Progenitor cell of endocrine pancreas (in vitro differentiated cells): Measurements from ENCODE around the gene FREM1. TPM values are rescaled to one million over a fixed set of nuclear protein-coding genes. Genes with fewer than 3 reads are reported as not detected.

Experiments
- DNase-seq: peaks from one replicate; pipeline ENCODE4 v3.0.0; 2021; ENCODE audit warnings: low spot score; ENCODE audit not compliant: unreplicated experiment
- H3K27ac Mint-ChIP-seq: 2 replicates; pipeline ENCODE4 v1.8.0; 2021; ENCODE audit warnings: mild to moderate bottlenecking, moderate library complexity, mixed read lengths
- H3K27me3 Mint-ChIP-seq: 2 replicates; pipeline ENCODE4 v1.8.0; 2021; ENCODE audit warnings: mixed read lengths
- H3K36me3 Mint-ChIP-seq: 2 replicates; pipeline ENCODE4 v1.8.0; 2022; ENCODE audit warnings: mixed read lengths; ENCODE audit not compliant: insufficient read depth
- H3K4me1 Mint-ChIP-seq: 2 replicates; pipeline ENCODE4 v1.8.0; 2021; ENCODE audit warnings: low read depth, mixed read lengths
- H3K4me3 Mint-ChIP-seq: 2 replicates; pipeline ENCODE4 v1.8.0; 2021; ENCODE audit warnings: low read depth, mild to moderate bottlenecking, moderate library complexity, mixed read lengths
- H3K9me3 Mint-ChIP-seq: 2 replicates; pipeline ENCODE4 v1.8.0; 2021; ENCODE audit warnings: low read depth, mixed read lengths
- total RNA-seq: library from RNA; stranded (reverse); gene quantifications from 2 replicates; pipeline ENCODE4 v1.2.1, GENCODE V29; 2021
- TF ChIP-seq, protein P1 (sequence below): fragments of 200-600 bp; sonication (generic); IDR thresholded peaks from one replicate; pipeline ENCODE4 v1.5.0; 2021; ENCODE audit warnings: antibody characterized with exemption, mild to moderate bottlenecking; ENCODE audit not compliant: unreplicated experiment

The FREM1 gene
- total RNA-seq, 1 donor from 2014 or later, result 11.4 TPM

DNA sequence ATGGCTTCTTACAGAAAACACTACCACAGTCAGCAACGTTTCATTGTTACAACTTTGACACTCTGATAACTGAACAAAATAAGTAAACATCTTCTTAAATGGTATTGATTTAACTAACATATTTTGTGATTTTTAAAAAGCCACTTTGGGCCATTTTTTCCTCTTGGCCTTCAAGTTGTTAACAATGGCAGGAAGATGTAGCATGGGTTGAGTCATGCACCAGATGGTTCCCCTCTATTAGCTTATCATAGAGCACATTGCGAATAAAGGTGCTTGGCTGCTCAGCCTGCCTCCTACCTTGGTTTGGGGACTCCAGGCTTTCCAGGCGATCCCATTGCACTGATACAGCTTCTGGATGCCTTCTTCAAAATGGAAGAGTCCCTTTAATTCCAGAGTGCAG lies 163.6 kb downstream of the FREM1 start:
- peaks cover 20% of the 10 kb centered on the region for H3K27me3 Mint-ChIP-seq
- no peak for DNase-seq
- H3K4me3 Mint-ChIP-seq, result no peak overlapping the region
- H3K9me3 Mint-ChIP-seq, result peaks cover 3% of the 10 kb centered on the region
- H3K4me1 Mint-ChIP-seq, result peaks cover 5% of the 10 kb centered on the region
- TF ChIP-seq, protein P1, sequence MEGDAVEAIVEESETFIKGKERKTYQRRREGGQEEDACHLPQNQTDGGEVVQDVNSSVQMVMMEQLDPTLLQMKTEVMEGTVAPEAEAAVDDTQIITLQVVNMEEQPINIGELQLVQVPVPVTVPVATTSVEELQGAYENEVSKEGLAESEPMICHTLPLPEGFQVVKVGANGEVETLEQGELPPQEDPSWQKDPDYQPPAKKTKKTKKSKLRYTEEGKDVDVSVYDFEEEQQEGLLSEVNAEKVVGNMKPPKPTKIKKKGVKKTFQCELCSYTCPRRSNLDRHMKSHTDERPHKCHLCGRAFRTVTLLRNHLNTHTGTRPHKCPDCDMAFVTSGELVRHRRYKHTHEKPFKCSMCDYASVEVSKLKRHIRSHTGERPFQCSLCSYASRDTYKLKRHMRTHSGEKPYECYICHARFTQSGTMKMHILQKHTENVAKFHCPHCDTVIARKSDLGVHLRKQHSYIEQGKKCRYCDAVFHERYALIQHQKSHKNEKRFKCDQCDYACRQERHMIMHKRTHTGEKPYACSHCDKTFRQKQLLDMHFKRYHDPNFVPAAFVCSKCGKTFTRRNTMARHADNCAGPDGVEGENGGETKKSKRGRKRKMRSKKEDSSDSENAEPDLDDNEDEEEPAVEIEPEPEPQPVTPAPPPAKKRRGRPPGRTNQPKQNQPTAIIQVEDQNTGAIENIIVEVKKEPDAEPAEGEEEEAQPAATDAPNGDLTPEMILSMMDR, result no peak
- no peak overlapping the region for H3K27ac Mint-ChIP-seq
- H3K36me3 Mint-ChIP-seq, result peaks cover 2% of the 10 kb centered on the region

DNA sequence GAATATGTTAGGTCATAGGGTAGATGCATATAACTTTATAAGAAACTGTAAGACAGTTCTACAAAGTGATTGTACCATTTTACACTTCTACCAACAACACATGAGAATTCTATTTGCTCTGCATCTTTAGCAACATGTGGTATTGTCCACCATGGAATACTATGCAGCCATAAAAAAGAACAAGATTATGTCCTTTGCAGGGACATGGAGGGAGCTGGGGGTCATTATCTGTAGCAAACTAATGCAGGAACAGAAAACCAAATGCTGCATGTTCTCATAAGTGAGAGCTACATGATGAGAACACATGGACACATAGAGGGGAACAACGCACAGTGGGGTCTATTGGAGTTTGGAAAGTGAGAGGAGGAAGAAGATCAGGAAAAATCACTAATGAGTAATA lies 165.5 kb downstream of the FREM1 start:
- H3K9me3 Mint-ChIP-seq, result peaks cover 3% of the 10 kb centered on the region
- DNase-seq, result no peak
- peaks cover 2% of the 10 kb centered on the region for H3K36me3 Mint-ChIP-seq
- TF ChIP-seq, protein P1, result no peak
- no peak overlapping the region for H3K4me3 Mint-ChIP-seq
- no peak overlapping the region for H3K27ac Mint-ChIP-seq
- H3K27me3 Mint-ChIP-seq, result peaks cover 8% of the 10 kb centered on the region
- peaks cover 2% of the 10 kb centered on the region for H3K4me1 Mint-ChIP-seq

DNA sequence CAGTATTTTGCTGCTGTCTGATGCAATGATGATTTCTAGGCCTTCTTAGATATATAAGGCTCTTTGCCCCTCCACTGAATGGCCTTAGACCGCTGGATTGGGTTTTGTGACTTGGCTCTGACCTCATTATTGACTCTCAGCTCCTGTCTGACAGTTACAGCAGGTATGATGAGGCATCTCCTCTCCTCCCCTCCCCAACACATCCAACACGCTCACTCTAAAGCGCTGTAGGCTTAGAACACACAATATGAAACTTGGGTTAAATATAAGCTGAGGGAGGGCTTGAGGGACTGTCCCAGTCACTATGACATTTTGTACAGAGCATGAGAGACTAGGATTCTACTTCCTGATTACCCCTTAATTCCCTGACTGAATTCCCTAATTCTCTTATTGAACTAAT lies 168.9 kb downstream of the FREM1 start:
- H3K36me3 Mint-ChIP-seq, result no peaks in the 10 kb centered on the region
- no peak overlapping the region for H3K4me3 Mint-ChIP-seq
- H3K9me3 Mint-ChIP-seq, result peaks cover 3% of the 10 kb centered on the region
- H3K4me1 Mint-ChIP-seq, result no peaks in the 10 kb centered on the region
- TF ChIP-seq, protein P1, result no peak
- H3K27me3 Mint-ChIP-seq, result no peaks in the 10 kb centered on the region
- no peak for DNase-seq
- H3K27ac Mint-ChIP-seq, result no peak overlapping the region

DNA sequence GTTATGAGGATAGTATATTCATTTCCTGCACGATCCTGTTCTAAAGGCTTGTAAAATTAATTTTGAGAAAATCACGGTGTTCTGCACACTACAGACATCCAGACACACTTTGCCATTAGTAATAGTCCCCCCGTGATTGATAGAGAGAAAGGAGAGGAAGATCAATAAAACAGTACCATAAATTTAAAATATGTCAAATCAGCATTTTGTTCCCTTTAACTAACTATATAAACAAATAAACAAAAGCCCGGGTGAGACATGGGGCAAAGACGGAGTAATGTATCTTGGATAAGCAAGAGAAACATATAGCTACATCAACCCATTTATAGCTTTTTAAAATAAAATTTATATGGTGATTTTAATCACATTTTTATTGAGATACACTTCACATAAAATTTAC lies 177.1 kb downstream of the FREM1 start:
- no peaks in the 10 kb centered on the region for H3K9me3 Mint-ChIP-seq
- no peak overlapping the region for H3K27ac Mint-ChIP-seq
- no peaks in the 10 kb centered on the region for H3K36me3 Mint-ChIP-seq
- H3K4me3 Mint-ChIP-seq, result no peak overlapping the region
- peaks cover 3% of the 10 kb centered on the region for H3K27me3 Mint-ChIP-seq
- H3K4me1 Mint-ChIP-seq, result no peaks in the 10 kb centered on the region
- DNase-seq, result no peak
- TF ChIP-seq, protein P1, result no peak

DNA sequence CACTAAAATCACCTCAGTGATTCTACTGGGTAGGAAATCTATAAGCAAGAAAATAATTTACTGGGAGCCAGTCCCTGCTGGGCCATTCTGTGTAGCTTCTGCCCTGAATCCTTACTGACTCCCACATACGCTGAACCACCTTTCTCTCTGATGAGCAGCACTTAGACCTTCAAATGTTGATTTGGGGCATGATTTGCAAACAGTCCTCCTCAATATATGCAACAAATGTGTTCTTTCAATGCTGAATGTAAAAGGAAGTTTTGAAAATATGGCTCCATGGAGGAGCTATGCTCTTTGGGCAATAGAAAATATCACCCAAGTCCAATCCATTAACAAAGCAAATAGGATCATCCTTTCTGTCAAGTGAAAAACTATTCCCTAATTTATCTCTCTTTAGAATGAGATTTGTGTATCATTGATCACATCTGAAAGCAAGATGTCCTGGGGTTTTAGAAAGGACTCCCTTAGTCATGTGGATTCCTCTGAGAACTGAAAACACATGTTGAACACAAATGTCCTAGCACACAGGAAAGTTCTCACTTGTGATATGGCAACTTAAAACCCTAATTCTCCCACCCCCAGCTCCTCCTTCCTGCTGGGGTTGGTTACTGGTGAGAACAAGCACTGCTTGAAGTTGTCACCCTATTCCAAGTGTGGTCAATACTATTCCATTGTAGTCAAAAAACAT lies 178.8 kb downstream of the FREM1 start:
- H3K9me3 Mint-ChIP-seq, result no peaks in the 10 kb centered on the region
- H3K4me3 Mint-ChIP-seq, result no peak overlapping the region
- H3K27me3 Mint-ChIP-seq, result peaks cover 9% of the 10 kb centered on the region
- no peak overlapping the region for H3K27ac Mint-ChIP-seq
- no peak for DNase-seq
- H3K36me3 Mint-ChIP-seq, result no peaks in the 10 kb centered on the region
- no peaks in the 10 kb centered on the region for H3K4me1 Mint-ChIP-seq
- TF ChIP-seq, protein P1, result no peak
